Measurements from ENCODE around the gene TNFAIP8. TPM values are rescaled to one million over a fixed set of nuclear protein-coding genes. Genes with fewer than 3 reads are reported as not detected.

The TNFAIP8 gene
- polyA plus RNA-seq, 1 experiment: 11.3 TPM

GRCh38 chr5:119393746-119394145 lies 37.9 kb downstream of the TNFAIP8 start:
- ChIA-PET POLR2A (interaction anchor here (0.6 kb wide), 1 partner anchor 91 kb away, joined by 3 read pairs; no protein-coding TSS in a partner anchor), CTCF (interaction anchor here (0.9 to 3.3 kb wide), 2 partner anchors 15 to 17 kb away, joined by 4 to 12 read pairs; no protein-coding TSS in a partner anchor)

GRCh38 chr5:119395080-119395836 lies 39.4 kb downstream of the TNFAIP8 start:
- no peaks in the 10 kb centered on the region for H3K27me3 ChIP-seq (ENCODE audit: control insufficient read depth, insufficient read depth, low read length)
- H3K36me3 ChIP-seq (ENCODE audit: control insufficient read depth, insufficient read depth, low read length): no peaks in the 10 kb centered on the region
- POLR2A ChIA-PET: no interaction called here
- no peak for DNase-seq (ENCODE audit: low read depth)
- H3K4me3 ChIP-seq (ENCODE audit: low read depth, low read length): no peak overlapping the region
- TF ChIP-seq, protein P1, sequence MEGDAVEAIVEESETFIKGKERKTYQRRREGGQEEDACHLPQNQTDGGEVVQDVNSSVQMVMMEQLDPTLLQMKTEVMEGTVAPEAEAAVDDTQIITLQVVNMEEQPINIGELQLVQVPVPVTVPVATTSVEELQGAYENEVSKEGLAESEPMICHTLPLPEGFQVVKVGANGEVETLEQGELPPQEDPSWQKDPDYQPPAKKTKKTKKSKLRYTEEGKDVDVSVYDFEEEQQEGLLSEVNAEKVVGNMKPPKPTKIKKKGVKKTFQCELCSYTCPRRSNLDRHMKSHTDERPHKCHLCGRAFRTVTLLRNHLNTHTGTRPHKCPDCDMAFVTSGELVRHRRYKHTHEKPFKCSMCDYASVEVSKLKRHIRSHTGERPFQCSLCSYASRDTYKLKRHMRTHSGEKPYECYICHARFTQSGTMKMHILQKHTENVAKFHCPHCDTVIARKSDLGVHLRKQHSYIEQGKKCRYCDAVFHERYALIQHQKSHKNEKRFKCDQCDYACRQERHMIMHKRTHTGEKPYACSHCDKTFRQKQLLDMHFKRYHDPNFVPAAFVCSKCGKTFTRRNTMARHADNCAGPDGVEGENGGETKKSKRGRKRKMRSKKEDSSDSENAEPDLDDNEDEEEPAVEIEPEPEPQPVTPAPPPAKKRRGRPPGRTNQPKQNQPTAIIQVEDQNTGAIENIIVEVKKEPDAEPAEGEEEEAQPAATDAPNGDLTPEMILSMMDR (IDR thresholded peaks at IDR 0.05; ENCODE audit: insufficient read depth, low read depth, low read length): no peak
- CTCF ChIA-PET: interaction anchor here (1.2 to 1.6 kb wide), 2 partner anchors 12 to 32 kb away, joined by 4 to 5 read pairs; no protein-coding TSS in a partner anchor

More at GRCh38 chr5:119393746-119394145, 37.9 kb downstream of the TNFAIP8 start:
- no peak overlapping the region for H3K4me3 ChIP-seq (ENCODE audit: low read depth, low read length)
- H3K27me3 ChIP-seq (ENCODE audit: control insufficient read depth, insufficient read depth, low read length): no peaks in the 10 kb centered on the region
- TF ChIP-seq, protein P1 (IDR thresholded peaks at IDR 0.05; ENCODE audit: insufficient read depth, low read depth, low read length): no peak
- DNase-seq (ENCODE audit: low read depth): no peak
- no peaks in the 10 kb centered on the region for H3K36me3 ChIP-seq (ENCODE audit: control insufficient read depth, insufficient read depth, low read length)

GRCh38 chr5:119396030-119396664 lies 40.3 kb downstream of the TNFAIP8 start:
- no peaks in the 10 kb centered on the region for H3K27me3 ChIP-seq (ENCODE audit: control insufficient read depth, insufficient read depth, low read length)
- DNase-seq (ENCODE audit: low read depth): no peak
- CTCF ChIA-PET: interaction anchor here (1.6 kb wide), 1 partner anchor 13 kb away, joined by 5 read pairs; no protein-coding TSS in a partner anchor
- POLR2A ChIA-PET: no interaction called here
- H3K36me3 ChIP-seq (ENCODE audit: control insufficient read depth, insufficient read depth, low read length): no peaks in the 10 kb centered on the region
- H3K4me3 ChIP-seq (ENCODE audit: low read depth, low read length): no peak overlapping the region
- TF ChIP-seq, protein P1 (IDR thresholded peaks at IDR 0.05; ENCODE audit: insufficient read depth, low read depth, low read length): no peak

- peak; percentile 57 for DNase-seq (ENCODE audit: low read depth)
- CTCF ChIA-PET: interaction anchor here (1.3 kb wide), 1 partner anchor 410 kb away, joined by 3 read pairs; the partner anchor contains the start of gene DTWD2
- Histone ChIP-seq H3K4me3 (ENCODE audit: low read depth, low read length) (no peak overlapping the region; the same call in 1 of the 2 replicates), H3K36me3 (ENCODE audit: control insufficient read depth, insufficient read depth, low read length) (no peaks in the 10 kb centered on the region), H3K27me3 (ENCODE audit: control insufficient read depth, insufficient read depth, low read length) (no peaks in the 10 kb centered on the region)
- POLR2A ChIA-PET: no interaction called here
- TF ChIP-seq, protein P1 (IDR thresholded peaks at IDR 0.05; ENCODE audit: insufficient read depth, low read depth, low read length): no peak
These were observed 41.9 kb downstream of the TNFAIP8 start for GRCh38 chr5:119397518-119398380.
